Cerebellar nuclear complex (tissue), 1 donor: Measurements from ENCODE around the gene PFDN1.
"Not testable (repeated sequence)": the region's sequence is repeated elsewhere in the genome, so short reads cannot be mapped to it uniquely, and the experiment has no call there.

ENCODE experiments used
- DNase-seq, 2 experiments: peaks; one replicate each; lab custom pipeline; 2025; lab: John Stamatoyannopoulos, UW

PFDN1 gene, protein sequence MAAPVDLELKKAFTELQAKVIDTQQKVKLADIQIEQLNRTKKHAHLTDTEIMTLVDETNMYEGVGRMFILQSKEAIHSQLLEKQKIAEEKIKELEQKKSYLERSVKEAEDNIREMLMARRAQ

DNA sequence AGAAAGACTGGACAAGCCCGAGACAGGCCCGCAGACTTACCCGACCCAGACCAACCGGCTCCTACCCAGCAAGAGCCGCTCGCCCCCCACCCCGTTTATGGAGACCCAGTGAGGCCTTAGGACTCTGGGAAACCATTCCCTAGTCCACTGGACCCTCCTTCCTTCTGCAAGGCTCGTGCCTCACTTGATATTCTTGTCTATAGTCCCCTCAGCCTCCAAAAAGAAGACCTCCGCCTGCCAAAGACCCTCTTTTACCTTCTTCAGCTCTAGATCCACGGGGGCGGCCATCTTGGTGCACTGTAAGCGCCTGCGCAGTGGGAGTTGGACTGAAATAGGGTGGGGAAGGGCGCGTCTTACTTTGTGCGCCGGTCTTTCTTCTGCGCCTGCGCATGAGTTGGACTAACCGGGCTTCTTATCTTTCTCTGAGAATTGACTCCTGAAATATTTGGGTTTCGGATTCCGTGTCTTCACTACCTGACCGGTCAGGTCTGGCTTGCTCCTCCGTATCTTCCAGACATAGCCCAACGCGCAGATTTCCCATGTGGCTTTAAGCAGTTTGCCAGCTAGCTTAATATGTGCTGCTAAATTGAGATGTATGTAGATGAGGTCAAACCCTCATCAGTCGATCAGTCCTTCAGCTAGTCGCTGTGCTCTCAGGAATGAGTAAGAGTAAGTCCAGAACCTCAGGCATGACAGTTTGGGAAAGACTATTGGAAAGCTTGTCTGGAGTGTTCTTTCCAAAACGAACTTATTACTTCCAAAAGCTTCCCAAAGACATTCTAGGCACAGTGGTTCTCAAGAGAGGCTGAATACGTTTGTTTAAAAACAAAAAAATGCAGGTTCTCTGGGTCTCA is at the start of gene PFDN1:
PFDN1 (minus strand) TSS at position 316 of the 854 bp plus-strand sequence; CDS start at position 288, 28 bp downstream.
- DNase-seq = peak; percentile 2 to 88

DNA sequence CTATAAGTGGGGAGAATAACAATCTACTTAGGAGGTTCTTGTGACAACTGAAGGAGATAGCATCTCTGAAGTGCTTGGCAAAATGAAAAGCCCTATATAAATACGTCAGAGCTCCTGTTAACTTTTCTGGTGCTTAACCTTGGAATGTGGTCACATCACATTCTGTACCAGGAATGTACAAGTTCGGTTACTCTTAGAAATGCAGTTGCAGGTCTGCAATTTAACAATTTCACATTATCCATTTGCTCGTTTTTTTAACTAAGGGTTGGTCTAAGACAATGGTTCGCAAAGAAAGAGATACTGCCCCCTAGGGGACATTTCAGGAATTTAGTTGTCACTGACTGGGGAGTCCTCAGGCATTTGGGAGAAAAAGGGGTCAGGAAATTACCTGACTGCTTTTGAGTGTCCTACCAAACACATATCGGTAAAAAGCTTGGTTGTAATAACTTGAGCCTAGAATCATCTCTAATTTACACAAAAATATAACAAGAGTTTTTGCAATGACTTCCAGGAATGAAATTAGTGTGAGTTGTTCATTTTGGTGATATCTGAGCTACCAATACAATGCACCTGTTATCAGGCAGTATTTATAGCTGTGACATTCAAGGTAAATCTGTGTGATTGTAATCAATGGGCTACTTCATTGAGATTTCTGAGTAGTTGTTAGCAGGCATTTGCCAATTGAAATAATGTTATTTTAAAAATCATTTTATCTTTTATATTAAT is 48.9 kb upstream of the PFDN1 start:
- peak in 1 of 2 experiments; percentile 47 for DNase-seq

DNA sequence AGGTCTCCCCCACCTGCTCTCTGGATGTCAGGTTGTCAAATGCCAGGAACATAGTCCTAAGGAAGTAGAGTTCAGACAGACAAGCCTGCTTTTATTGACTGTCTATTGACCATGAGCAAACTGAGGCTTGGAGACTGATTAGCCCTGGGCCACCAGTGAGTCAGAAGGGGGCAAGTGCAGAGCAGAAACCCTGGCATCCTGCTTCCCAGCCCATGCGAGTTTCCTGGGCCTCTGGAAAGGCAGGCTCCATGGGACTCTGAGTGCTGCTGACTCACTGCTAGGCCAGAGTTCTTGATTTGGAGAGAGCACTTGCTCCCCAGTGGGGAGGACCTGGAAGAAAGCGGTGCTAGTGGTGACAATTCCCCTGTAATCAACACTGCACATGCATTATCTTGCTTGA is 46.3 kb upstream of the PFDN1 start:
- no peak for DNase-seq

DNA sequence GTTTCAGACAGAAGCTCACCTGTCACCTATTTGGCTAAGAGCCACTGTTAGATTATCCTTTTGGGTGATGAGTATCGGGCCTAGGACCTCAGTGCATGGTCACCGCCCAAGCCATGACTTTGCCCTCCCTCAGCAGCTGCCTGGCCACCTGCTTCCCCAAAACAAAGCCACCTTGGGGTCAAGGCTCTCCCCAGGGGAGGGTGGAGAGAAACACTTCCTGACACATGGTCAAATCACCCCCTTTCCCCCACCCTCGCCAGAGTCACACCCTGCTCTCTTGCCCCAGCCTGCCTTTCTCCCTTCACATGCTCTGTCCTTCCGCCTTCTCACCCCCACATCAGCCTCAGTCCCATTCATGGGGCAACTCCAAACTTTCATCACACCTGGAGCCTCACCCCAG is 45.2 kb upstream of the PFDN1 start:
- no peak for DNase-seq

DNA sequence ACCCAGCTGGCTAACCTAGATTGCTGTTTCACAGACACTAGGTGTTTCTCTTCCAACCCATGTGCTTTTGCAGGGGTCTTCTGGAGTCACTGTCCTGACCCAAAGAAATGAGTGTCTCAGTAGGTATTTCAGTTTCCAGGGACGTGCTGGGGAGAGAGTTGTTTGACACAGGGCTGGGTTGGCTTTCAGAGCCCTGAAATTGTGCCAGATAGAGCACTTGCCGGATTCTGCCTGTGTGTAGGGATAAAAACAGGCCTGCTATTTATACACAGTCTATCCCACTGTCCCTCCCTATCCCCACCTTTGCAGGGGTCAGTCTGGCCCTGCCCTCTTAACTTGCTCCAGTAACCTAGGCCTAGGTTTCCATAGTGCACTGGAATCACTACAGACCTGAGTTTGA is 44.5 kb upstream of the PFDN1 start:
- no peak for DNase-seq

DNA sequence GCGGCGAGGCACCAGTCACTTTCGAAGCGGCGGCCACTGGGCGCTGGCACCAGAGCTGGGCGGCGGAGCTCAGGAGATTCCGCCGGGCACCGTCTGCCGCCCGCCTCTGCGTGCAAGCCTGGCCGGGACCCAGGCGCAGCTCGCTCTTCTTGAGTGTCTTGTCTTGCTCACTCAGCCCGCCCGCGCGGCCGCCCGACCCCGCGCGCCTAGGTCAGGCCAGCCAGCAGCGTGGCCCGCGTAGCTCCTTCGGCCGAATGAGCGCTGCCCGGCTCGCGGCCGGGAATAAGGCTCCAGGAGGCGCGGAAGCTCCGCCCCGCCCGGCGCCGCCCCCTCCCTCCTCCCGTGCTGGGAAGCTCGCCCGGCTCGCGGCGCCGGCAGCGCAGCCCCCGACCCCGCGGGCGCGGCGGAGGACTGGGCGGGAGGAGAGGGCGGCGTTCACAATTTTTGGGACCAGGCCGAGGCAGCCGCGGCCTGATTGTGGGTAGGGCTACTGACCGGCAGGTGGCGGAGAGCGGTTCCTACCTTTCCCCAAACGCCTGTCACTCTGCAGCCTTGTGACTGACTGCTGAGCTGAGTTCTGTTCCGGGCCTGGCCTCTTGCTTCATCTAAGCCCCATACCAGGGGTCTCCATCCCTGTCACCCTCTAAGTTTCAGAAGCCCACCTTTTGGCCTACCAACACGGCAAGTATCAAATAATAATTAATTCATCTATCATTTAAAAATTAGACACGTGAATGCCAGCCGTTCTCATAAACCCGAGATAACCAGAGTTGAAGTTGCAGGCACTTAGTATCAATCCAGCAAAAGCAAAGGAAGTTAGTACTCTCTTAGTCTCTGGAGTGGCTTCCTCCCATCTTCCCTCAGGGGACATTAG is 43.7 kb upstream of the PFDN1 start, which contains the start of gene HBEGF:
HBEGF (minus strand) TSS at position 256 of the 874 bp plus-strand sequence. CDS start 275 bp downstream, outside the sequence.
- peak in 1 of 2 experiments; percentile 20 for DNase-seq

DNA sequence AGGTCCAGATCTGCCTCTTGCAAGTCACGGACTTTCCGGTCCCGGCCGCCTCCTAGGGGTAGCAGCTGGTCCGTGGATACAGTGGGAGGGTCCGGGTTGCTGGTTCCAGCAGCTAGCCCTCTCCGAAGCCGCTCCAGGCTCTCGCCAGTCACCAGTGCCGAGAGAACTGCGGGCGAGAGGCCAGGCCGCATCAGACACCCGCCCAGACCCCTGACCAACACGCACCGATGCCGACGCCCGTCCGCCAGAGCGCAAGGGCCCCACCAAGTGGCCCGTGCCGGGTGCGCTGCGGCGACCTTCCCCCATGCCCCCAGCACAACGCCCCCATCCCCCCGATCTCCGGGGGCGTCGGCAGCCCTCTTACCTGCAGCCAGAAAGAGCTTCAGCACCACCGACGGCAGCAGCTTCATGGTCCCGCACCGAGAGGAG is 43.0 kb upstream of the PFDN1 start:
- DNase-seq = no peak

DNA sequence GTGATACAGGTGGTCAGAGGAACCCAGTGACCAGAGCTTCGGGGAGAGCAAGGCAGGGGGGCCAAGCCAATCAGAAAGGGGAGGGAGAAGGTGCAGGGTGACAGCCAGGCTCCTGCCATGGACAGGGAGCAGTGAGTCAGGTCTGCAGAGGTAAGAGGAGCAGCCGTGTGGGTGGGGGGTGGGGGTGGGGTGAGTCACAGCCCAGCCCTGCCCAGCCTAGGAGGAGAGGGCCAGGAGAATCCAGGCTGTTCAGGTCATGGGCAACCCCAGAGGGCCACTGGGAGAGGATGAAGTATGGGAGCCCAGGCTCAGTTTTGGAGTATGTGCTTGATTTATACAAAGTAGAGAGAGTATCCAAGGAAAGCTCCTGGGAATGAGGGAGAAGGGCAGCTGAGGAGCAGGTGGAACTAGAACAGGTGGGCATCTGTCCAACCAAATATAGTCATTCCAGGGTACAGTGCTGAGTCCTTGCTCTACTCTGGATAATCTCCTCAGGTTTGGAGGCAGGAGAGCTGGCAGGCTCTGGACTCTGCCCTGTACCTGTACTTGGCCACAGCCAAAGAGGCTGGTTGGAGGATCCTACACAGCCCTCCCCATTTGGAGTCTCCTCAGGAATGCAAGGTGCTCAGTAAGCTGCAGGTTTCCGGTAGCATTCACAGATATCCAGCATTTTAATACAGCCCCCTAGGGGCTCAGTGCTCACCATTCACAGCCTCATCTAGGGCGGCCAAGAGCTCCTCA is 42.0 kb upstream of the PFDN1 start:
- no peak for DNase-seq

DNA sequence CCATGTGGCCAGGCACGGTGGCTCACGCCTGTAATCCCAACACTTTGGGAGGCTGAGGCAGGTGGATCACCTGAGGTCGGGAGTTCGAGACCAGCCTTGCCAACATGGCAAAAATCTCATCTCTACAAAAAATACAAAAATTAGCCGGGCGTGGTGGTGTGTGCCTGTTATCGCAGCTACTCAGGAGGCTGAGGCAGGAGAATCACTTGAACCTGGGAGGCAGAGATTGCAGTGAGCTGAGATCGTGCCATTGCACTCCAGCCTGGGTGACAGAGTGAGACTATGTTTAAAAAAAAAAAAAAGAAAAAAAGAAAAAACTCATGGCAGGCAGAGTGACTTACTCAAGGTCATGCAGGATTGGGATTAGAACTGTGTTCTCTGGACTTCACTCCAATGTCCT is 40.9 kb upstream of the PFDN1 start:
- DNase-seq = not testable (repeated sequence)

DNA sequence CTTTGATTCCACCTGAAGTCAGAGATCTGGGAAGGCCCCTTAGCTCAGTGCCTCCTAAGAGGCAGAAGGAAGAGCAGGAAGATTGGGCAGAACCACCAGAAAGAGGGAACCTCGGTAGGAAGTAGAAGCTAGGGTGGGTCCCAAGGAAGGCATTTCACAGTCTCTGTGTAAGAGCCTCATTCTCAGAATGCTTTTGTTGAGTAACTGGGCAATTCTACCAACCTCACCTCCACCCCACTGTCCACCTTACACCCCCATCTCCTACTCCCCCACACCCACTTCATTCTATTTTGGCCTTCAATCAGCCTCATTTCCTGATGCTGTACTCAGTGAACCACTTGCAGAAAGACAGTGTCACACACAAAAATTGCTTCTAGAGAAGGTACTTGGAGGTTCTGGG is 40.0 kb upstream of the PFDN1 start:
- no peak for DNase-seq

DNA sequence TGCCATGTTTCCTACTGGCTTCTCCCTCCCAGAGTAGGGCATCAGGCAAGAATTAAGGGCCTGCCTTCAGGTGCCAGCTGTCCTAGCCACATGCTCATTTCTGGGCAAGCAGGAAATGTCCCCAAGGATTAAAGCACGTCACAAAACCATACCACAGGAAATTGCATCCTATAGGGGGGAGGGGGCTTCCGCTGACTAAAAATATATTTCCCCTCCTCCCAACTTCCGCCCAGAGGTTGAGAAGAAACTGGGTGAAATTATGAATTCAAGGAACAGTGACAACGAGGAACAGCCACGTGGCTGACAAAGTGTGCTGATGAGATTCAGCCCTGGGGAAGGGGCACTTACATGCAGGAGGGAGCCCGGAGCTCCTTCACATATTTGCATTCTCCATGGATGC is 39.4 kb upstream of the PFDN1 start:
- no peak for DNase-seq

DNA sequence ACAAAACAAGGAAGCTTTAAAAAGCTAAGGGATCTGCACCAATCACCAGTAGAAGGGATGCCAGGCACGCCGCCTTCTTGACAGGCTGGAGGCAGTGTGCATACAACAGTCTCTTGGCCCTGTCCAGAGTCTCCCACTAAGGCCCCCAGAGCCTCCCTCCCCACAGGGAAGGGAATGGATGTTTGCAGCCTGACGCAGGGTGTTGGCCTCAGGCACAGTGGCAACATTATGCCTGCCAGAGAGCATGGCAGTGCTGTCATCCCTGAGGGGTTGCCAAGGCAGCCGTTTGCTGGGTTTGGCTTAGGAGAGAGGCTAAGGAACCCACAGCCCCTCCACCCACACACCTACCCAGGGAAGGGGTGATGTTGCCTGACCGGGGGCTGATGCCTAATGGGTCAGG is 38.7 kb upstream of the PFDN1 start:
- no peak for DNase-seq

DNA sequence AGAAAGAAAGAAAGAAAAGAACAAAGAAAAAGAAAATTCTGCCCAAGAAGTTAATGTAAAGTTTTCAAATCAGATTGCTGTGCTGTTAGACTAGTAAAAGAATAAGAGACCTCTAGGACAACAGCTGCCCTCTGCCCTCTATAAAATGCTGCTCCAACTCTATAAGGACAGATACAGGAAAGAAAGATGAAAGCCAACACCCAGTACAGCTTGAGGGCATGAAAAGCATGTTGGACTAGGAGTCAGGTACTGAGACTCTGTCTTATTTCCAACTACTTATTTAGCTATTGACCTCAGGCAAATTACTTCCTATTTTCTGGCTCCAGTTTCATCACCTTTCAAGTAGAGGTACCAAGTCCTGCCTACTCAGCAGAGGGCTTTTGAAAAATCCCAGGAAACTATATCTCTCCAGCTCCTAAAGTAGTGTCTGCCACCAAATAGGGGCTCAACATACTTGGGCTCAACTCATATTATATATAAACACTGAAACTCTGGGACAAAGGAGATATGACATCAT is 37.8 kb upstream of the PFDN1 start:
- no peak for DNase-seq

DNA sequence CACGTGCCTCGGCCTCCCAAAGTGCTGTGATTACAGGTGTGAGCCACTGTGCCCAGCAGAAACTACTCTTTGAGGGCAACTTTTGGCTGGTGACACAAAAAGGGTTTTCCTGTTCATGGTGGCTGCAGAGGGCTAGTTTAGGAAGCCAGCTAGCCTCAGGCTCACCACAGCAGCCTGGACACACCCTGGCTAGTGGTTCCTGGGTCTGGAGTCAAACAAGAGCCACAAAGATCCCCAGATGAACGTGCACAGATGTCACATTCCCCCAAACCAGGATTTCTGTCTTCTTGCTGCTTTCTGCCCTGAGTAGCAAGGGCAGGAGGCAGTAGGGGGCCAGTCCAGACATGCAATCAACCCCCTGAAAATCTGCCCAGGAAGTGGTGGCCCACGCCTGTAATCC is 36.7 kb upstream of the PFDN1 start:
- DNase-seq = no peak

DNA sequence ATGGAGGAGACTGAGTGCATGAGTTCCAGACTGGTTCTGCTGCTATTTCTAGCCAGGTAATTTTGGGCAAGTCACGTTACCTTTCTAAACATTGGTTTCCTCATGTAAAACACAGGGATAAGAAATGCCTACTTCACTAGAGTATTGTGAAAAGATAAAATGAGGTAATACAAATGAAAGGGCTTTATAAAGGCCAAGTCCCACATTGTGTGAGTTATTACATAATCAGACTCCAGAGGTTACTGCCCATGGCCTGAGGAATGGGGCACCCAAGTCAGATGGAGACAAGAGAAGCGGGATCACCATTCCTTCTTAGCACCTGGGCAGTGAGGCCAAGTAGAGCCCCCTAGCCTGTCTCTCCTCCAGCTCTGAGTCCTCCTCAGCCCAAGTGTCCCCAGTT is 36.0 kb upstream of the PFDN1 start:
- no peak for DNase-seq

DNA sequence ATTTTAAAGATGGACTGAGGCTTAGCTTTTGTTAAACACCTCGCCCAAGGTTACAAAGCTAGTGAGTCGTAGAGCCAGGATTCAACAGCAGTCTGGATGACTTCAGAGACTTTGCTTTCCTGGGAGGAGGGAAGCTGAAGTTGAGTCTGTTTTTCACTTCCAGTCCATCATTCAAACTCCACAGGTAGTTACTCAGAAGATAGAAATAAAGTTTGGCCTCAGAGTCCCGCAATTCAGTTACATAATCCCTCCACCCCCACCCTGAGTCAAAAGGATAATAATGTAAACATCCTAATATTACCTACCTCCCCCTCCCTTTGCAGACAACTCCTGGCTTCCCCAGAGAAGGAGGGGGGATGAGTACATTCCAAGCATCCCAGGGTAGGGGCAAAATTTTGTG is 35.4 kb upstream of the PFDN1 start:
- DNase-seq = no peak

DNA sequence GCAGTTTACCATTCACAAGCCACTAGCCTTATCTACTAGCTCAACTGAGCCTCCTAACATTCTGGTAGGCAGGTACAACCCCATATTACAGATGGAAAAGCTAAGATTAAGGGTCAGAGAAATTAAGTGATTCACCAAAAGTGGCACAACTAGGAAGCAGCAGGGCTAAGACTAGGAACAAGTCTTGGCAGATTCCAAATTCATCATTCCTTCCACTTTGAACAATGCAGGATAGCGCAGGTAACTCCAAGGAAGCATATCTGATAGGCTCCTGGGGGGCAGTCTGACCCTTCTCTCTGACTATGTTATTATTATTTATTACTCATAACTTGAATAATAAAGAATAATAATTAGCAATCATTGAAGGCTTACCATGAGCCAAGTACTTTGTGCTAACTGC is 35.0 kb upstream of the PFDN1 start:
- no peak for DNase-seq

DNA sequence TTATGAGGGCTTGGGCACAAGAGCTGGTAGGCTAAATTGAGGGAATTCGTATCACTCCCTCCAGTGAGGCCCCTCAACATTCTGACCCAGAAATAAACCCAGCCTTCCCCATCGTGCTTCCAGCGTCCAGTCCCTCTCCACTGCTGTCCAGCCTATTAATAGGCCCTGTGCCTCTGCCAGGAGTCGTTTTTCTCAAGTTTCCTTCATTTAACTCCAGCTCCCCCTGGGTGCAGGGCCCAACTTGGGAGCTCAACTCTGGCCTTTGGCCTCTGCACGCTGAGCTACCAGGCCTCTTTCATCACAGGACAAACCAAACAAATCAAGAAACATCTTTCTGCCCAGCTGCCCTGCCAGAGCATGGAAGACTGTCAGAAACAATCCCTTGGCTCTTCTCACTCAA is 33.5 kb upstream of the PFDN1 start:
- DNase-seq = no peak

DNA sequence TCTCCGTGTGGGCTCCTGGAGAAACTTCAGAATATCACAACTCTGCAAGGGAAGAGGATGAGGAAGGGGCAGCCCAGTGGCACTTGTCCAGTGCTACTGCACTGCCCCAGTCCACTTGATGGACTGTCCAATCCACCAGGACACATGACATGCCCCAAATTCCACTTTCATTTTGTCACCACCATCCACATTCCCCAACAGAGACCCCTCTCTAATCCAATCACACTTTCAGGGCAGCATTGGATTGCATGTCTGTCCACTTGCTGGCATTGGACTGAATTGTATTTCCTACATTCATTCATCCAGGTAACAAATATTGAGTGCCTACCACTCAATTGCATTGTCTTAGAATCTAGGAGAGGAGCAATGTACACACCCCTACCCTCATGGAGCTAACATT is 28.7 kb upstream of the PFDN1 start:
- no peak for DNase-seq

DNA sequence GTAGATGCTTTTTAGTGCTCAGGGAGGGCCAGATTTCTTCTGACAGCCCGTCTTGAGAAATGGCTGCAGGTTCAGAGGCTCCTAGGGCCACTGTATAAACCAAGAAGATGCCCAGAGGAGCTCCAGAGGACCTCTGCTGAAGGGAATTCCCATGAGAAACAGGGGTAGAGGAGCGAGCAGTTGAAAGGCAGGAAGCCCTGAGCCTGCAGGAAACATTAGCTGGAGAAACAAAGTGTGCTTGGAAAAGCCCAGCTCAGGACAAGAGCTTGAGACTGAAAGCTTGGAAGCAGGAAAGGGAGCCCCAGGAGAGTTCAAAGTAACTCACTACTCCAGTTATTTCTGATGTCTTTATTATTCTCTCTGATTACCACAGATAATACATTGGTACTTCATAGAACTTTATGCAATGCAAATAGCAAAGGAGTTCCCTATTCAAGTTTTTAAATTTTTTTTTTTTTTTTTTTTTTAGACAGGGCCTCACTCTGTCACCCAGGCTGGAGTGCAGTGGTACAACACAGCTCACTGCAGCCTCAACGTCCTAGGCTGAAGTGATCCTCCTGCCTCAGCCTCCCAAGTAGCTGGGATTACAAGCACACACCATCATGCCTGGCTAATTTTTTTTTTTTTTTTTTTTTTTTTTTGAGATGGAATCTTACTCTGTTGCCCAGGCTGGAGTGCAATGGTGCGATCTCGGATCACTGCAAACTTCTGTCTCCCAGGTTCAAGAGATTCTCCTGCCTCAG is 27.0 kb upstream of the PFDN1 start:
- no peak for DNase-seq
